ENCODE results near the gene PRCP.

The PRCP gene

GRCh38 chr11:82823647-82824619 is 76.3 kb downstream of the PRCP start:
- DNase-seq: no peak

DNA sequence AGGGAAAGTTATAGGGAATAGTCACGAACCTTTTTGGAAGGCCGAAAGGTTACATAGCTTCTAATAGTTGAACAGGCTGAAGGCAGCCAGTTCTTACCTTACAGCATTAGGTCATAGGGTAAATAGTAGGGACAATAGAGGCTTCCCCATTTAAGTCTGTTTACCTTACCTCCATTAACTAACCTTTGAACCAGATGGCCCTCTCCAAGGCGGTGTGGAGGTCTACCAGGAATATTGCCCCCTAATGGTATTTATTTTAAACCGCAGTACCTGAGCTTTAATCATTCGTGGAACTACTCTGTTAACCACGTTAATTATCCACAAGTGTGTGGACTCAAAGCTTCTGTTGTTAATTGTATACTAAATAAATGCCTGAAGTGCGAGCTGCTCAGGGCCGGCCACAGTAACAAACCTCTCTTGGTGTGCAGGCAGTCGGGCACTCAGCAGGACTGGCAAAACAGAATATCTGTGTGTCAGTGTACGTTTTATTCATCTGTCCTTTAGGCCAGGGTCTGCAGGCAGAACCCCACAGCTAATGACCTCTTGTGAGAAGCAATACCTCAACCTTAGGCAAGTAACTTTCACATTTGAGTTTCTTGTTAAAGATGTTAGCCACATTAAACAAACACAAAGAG is 81.7 kb downstream of the PRCP start:
- no peak for DNase-seq

GRCh38 chr11:82815406-82815805 is 84.8 kb downstream of the PRCP start:
- DNase-seq: no peak

GRCh38 chr11:82814379-82814778 is 85.9 kb downstream of the PRCP start:
- no peak for DNase-seq

GRCh38 chr11:82811369-82811768 is 88.9 kb downstream of the PRCP start:
- DNase-seq: peak; percentile 53

GRCh38 chr11:82810738-82811137 is 89.5 kb downstream of the PRCP start:
- DNase-seq: no peak

DNA sequence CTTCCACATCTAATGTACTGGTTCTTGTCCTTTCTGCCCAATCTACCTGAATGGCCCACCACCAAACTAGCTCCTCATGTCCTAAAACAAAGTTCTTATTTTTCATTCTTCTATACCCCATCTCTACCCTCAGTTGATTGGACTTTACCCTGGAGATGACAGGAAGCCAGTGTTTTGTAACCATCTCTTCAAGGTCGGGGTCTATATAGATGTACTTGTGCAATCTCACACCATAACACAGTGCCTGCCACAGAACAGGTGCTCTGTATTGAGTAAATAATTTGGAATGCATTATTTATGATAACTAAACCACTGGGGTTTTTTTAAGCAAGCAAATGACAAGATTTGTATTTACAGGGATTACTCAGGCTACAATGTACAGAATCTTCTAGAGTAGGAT is 89.9 kb downstream of the PRCP start:
- no peak for DNase-seq

DNA sequence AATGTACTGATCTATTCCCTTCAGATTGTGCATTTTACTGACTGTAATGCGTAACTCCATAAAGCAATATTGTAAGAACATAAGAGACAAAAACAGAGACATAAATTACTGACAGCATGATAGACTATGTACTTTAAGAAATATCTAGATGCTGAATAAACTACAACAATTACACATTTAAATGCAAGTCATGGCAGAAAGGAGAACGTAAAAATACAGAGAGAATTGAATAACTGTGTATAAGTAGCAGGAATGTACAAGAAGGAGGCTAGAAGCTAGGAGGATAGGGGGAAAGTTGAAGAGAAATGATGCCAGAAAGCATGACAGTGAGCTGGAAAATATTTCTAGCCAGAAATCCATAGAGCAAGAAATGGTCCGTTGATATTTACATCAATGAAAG is 92.6 kb downstream of the PRCP start:
- DNase-seq: no peak

DNA sequence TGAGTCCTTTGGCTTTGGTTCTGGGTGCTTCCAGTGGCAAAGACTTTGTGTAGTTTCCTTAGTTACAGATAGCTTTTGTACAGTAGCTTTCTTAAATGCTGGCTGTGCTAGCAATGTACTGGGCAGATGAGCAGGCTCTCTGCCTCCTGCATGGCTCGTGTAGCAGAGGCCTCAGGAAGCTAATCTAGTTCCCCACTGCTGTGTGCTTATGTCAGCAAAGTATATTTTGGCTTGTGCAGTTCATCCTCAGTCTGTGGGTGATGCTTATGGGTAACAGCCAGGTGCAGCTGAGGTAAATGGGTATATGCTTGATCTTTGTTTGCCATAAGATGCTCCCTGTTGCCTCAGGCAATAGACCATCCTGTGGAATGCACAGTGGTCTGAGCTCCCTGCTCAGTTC is 97.5 kb downstream of the PRCP start:
- DNase-seq: no peak

DNA sequence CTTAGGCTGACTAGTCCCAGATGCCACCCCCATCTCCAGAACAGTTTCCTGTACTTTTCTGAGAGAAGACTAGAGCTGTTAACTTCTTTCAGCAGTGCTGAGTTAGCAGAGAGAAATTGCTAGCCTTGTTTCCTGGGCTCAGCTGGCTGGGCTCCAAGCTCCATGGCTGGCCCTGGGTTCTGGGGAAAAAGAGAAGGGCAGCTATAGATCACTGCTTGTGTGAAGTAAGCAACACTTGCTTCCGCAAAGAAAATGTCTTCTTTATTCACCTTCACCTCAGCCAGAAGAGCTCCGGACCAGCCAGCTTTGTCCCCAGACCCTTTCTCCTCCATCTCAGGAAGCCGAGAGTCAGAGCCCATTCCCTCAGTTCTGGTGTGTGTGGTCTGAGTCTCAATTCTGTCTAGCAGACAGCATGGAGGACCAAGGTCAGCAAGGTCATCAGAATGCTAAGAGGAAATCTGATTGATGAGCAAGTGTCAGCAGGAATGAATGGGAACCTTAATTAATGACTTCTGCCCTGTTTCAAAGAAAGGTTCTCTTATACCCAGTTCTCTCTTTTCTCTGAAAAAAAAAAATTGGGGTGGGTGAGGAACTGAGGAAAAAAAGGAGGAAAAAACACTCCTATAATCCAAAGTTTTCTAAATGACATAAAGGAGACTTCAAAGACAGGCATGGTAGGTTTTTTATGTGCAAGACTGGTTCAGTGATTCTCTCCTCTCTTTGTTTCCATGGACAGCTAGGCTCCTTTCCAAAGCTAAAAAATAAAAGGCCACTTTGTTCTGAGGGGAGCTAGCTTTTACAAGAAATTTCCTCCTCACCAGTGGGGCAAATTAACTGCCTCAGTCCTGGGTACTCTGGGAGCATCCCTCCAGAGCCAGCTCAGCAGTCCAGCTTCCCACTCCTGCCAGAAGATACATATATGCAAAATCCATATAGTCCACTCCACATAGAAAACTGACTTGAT is 103.0 kb downstream of the PRCP start:
- no peak for DNase-seq

GRCh38 chr11:82794490-82794889 is 105.7 kb downstream of the PRCP start:
- no peak for DNase-seq

- no peak for DNase-seq
Observed at GRCh38 chr11:82792822-82793569, 107.2 kb downstream of the PRCP start.

- DNase-seq: no peak
Observed at GRCh38 chr11:82792319-82792718, 107.9 kb downstream of the PRCP start.

DNA sequence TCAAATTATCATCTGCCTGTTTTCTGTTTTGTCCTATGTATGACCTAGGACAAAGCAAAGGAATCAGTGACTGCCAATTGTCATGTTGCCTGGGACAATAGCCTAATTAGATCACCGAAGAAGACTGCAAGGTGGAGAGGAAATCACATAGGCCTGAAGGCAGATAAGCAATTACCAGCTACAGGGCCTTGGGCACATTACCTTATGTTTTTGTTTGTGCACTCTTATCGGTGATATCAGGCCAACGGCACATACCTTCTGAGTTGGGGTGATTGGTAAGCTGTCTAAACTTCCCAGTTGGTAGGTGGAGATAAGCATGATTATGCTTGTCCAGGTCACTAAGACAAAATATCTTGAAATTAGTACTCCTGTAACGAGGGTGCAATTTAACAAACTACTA is 108.5 kb downstream of the PRCP start:
- DNase-seq: no peak

GRCh38 chr11:82790723-82791484 is 109.3 kb downstream of the PRCP start:
- DNase-seq: no peak

- no peak for DNase-seq
Observed at GRCh38 chr11:82787981-82788380, 112.2 kb downstream of the PRCP start.

DNA sequence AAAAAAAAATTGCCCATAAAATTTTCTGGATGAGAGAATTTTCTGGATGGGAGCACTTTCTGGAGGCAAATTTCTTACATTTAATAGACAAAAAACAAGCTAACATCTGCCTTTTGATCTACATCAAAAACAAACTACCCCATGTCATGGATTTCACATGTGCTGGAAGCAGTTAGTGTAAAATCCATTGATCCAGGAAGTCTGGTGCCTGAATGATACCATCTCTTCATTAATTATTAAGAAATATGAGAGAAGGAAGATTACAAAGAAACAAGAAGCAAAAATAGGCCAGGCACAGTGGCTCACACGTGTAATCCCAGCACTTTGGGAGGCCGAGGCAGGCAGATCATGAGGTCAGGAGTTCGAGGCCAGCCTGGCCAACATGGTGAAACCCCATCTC is 113.4 kb downstream of the PRCP start:
- DNase-seq: no peak

GRCh38 chr11:82786001-82786400 is 114.2 kb downstream of the PRCP start:
- DNase-seq: no peak

DNA sequence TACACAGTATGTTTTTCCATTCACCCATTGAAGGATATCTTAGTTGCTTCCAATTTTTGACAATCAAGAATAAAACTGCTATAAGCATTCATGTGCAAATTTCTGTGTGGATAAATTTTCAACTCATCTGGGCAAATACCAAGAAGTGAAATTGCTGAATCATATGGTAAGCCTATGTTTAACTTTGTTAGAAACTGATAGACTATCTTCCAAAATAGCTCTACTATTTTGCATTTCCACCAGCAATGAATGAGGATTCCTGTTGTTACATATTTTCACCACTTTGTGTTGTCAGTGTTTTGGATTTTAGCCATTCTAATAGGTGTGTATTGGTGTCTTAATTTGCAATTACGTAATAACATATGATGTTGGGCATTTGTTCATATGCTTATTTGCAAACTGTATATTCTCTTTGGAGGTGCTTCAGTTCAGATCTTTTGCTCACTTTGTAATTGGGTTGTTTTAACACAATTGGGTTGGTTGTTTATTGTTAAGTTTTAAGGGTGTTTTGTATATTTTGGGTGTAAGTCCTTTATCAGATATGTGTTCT is 117.3 kb downstream of the PRCP start:
- no peak for DNase-seq

DNA sequence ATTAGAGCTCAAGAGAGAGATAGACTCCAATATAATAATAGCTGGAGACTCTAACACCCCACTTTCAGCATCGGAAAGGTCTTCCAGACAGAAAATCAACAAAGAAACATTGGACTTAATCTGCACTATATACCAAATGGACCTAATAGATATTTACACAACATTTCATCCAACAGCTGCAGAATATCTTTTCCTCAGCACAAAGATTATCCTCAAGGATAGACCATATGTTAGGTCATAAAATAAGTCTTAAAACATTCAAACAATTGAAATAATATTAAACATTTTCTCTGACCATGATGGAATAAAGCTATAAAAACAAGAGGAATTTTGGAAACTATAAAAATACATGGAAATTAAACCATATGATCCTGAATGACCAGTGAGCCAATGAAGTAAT is 121.5 kb downstream of the PRCP start:
- no peak for DNase-seq

DNA sequence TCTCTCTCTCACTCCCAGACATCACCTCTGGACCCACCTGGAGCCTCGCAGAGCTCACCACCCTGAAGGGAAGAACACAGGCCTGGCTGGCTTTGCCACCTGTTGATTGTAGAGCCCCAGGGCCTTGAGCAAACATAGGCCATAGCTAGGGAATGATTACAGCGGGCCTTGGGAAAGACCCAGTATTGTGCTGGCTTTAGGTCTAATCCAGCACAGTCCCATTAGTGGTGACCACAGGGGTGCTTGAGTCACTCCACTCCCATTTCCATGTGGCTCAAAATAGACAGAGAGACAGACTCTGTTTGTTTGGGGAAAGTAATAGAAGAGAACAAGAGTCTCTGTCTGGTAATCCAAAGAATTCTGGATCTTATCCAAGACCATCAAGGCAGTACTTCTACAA is 123.9 kb downstream of the PRCP start:
- DNase-seq: no peak
